Measurements from ENCODE around the gene KERA. TPM values are rescaled to one million over a fixed set of nuclear protein-coding genes. Genes with fewer than 3 reads are reported as not detected.

Gene KERA
- polyA plus RNA-seq, 3 donors: not detected

GRCh38 chr12:91037276-91037675 is 20.5 kb downstream of the KERA start:
- Mint-ChIP-seq H3K27me3 (ENCODE audit: low read depth in 3 of 3) (peaks cover 0 to 5% (median 4%) of the 10 kb centered on the region in 3 donors), H3K36me3 (no peaks in the 10 kb centered on the region), H3K4me1 (no peaks in the 10 kb centered on the region), H3K27ac (no peak overlapping the region), H3K4me3 (no peak overlapping the region), H3K9me3 (peaks cover 0 to 3% (median 0%) of the 10 kb centered on the region in 7 donors)
- Histone ChIP-seq H3K4me1 (ENCODE audit: control insufficient read depth in 1 of 2, insufficient read depth in 2 of 2, low read length in 2 of 2) (no peaks in the 10 kb centered on the region), H4K20me1 (ENCODE audit: insufficient read depth, low read length) (no peaks in the 10 kb centered on the region), H3K9me3 (replicated peaks in 1 of 2; ENCODE audit: control insufficient read depth in 1 of 2, insufficient read depth in 1 of 2, low read length in 2 of 2) (no peaks in the 10 kb centered on the region), H2AFZ (ENCODE audit: insufficient read depth, low read depth, low read length, poor library complexity, severe bottlenecking) (no peak overlapping the region), H3K27me3 (ENCODE audit: control insufficient read depth in 2 of 2, insufficient read depth in 2 of 2, low read length in 2 of 2) (no peaks in the 10 kb centered on the region), H3K4me3 (replicated peaks in 1 of 3; ENCODE audit: low read depth in 2 of 3, low read length in 3 of 3) (no peak overlapping the region), H3K36me3 (replicated peaks in 1 of 2; ENCODE audit: control insufficient read depth in 1 of 2, insufficient read depth in 2 of 2, low read length in 2 of 2) (no peaks in the 10 kb centered on the region), H3K79me2 (ENCODE audit: insufficient read depth, low read length) (no peaks in the 10 kb centered on the region), H3K27ac (ENCODE audit: low read depth in 1 of 2, low read length in 2 of 2) (no peak overlapping the region), H3K9ac (ENCODE audit: insufficient read depth, low read length, poor library complexity, severe bottlenecking) (no peak overlapping the region), H3K4me2 (replicated peaks; ENCODE audit: extremely low read depth, low read length, poor library complexity, severe bottlenecking) (no peak overlapping the region)
- intact Hi-C loops (cut with micrococcal nuclease): no loop called here
- DNase-seq: no peak
- no peak for TF ChIP-seq CTCF (IDR thresholded peaks at IDR 0.05)

- no CpG with 5 or more reads among the region's 2 CpGs for WGBS (ENCODE audit: insufficient coverage)
- no peak for DNase-seq
- H3K27me3 ChIP-seq (ENCODE audit: control insufficient read depth in 2 of 2, insufficient read depth in 2 of 2, low read length in 2 of 2): no peaks in the 10 kb centered on the region
- H4K20me1 ChIP-seq (ENCODE audit: insufficient read depth, low read length): no peaks in the 10 kb centered on the region
- no peaks in the 10 kb centered on the region for H3K79me2 ChIP-seq (ENCODE audit: insufficient read depth, low read length)
- Mint-ChIP-seq H3K27me3 (ENCODE audit: low read depth in 3 of 3) (peaks cover 0 to 5% (median 2%) of the 10 kb centered on the region in 3 donors), H3K27ac (no peak overlapping the region), H3K9me3 (no peaks in the 10 kb centered on the region), H3K36me3 (no peaks in the 10 kb centered on the region), H3K4me3 (no peak overlapping the region), H3K4me1 (no peaks in the 10 kb centered on the region)
- no peak overlapping the region for H3K9ac ChIP-seq (ENCODE audit: insufficient read depth, low read length, poor library complexity, severe bottlenecking)
- H3K36me3 ChIP-seq (replicated peaks in 1 of 2; ENCODE audit: control insufficient read depth in 1 of 2, insufficient read depth in 2 of 2, low read length in 2 of 2): no peaks in the 10 kb centered on the region
- H3K4me2 ChIP-seq (replicated peaks; ENCODE audit: extremely low read depth, low read length, poor library complexity, severe bottlenecking): no peak overlapping the region
- no peaks in the 10 kb centered on the region for H3K4me1 ChIP-seq (ENCODE audit: control insufficient read depth in 1 of 2, insufficient read depth in 2 of 2, low read length in 2 of 2)
- intact Hi-C loops (cut with micrococcal nuclease): no loop called here
- no peak overlapping the region for H3K27ac ChIP-seq (ENCODE audit: low read depth in 1 of 2, low read length in 2 of 2)
- no peak overlapping the region for H2AFZ ChIP-seq (ENCODE audit: insufficient read depth, low read depth, low read length, poor library complexity, severe bottlenecking)
- no peak for TF ChIP-seq CTCF (IDR thresholded peaks at IDR 0.05)
- no peak overlapping the region for H3K4me3 ChIP-seq (replicated peaks in 1 of 3; ENCODE audit: low read depth in 2 of 3, low read length in 3 of 3)
- H3K9me3 ChIP-seq (replicated peaks in 1 of 2; ENCODE audit: control insufficient read depth in 1 of 2, insufficient read depth in 1 of 2, low read length in 2 of 2): no peaks in the 10 kb centered on the region
Observed at GRCh38 chr12:91033251-91033650, 24.6 kb downstream of the KERA start.
